GM12891 (cell line): ENCODE results near the gene DHRSX.
A peak's percentile ranks its signal among the peaks of the same experiment; 100 is the strongest.

Source experiments
- DNase-seq: peaks from one replicate; pipeline ENCODE4 v3.0.0; 2011; ENCODE audit warnings: low spot score; ENCODE audit not compliant: insufficient read length
- FAIRE-seq: peaks from 2 replicates; lab custom pipeline; 2011; peaks lifted over from hg19 to GRCh38; lab: Jason Lieb, UNC
- PAX5 ChIP-seq: IDR thresholded peaks from 2 replicates; pipeline ENCODE4 v1.6.1; 2011; ENCODE audit warnings: low read length, moderate library complexity, mild to moderate bottlenecking; ENCODE audit not compliant: insufficient read depth, severe bottlenecking
- POLR2A ChIP-seq: IDR thresholded peaks from 2 replicates; pipeline ENCODE4 v1.6.1; 2011; ENCODE audit warnings: low read depth, low read length, control low read depth
- POLR2AphosphoS5 ChIP-seq: IDR thresholded peaks from 2 replicates; pipeline ENCODE4 v1.6.1; 2011; ENCODE audit warnings: low read depth, low read length, control low read depth
- POU2F2 ChIP-seq: IDR thresholded peaks from 2 replicates; pipeline ENCODE4 v1.6.1; 2011; ENCODE audit warnings: low read depth, mild to moderate bottlenecking, control low read depth, low read length, moderate library complexity
- SPI1 ChIP-seq: IDR thresholded peaks from 2 replicates; pipeline ENCODE4 v1.6.1; 2011; ENCODE audit warnings: low read depth, low read length, control low read depth
- TAF1 ChIP-seq: IDR thresholded peaks from 2 replicates; pipeline ENCODE4 v1.6.1; 2011; ENCODE audit warnings: low read depth, low read length, control low read depth

Gene DHRSX

DNA sequence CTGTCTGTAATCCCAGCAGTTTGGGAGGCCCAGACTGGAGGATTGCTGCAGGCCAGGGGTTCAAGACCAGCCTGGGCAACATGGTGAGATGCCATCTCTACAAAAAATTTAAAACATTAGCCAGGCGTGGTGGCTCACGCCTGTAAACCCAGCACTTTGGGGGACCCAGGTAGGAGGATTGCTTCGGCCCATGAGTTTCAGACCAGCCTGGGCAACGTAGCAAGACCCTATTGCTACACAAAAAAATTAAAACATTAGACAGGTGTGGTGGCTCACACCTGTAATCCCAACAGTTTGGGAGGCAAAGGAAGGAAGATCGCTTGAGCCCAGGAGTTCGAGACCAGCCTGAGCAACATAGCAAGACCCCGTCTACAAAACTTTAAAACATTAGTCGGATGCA is 1.3 kb downstream of the DHRSX start:
- DNase-seq (no peak), FAIRE-seq (no peak)
- TF ChIP-seq TAF1, result no peak

DNA sequence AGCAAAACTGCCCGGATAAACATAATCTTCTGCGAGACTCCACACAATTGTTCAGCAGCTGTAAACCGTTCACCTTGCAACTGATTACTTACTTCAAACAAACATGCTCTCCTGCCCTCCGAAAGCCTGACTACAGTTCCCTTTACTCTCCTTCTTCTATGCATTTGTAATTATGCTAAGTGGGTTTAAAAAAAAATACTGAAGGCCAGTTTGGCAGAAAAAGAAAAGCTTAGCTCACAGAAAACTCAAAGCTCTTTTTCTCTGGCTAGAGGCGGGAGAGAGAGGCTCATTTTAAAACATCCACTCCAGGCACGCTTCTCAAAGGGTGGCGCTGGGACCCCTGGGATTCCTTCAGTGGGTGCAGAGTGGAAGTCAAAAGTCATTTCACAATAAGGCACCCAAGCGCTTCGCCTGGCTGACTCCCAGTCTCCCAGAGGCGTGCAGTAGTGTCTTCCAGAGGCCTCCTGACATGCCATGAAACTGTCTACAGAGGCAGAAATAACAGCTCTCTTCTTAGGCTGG is 1.9 kb downstream of the DHRSX start:
- no peak for TF ChIP-seq PAX5
- TF ChIP-seq POU2F2, result no peak
- TF ChIP-seq TAF1, result no peak
- no peak for TF ChIP-seq POLR2A
- TF ChIP-seq POLR2AphosphoS5, result no peak
- TF ChIP-seq SPI1, result no peak
- no peak for FAIRE-seq
- no peak for DNase-seq

DNA sequence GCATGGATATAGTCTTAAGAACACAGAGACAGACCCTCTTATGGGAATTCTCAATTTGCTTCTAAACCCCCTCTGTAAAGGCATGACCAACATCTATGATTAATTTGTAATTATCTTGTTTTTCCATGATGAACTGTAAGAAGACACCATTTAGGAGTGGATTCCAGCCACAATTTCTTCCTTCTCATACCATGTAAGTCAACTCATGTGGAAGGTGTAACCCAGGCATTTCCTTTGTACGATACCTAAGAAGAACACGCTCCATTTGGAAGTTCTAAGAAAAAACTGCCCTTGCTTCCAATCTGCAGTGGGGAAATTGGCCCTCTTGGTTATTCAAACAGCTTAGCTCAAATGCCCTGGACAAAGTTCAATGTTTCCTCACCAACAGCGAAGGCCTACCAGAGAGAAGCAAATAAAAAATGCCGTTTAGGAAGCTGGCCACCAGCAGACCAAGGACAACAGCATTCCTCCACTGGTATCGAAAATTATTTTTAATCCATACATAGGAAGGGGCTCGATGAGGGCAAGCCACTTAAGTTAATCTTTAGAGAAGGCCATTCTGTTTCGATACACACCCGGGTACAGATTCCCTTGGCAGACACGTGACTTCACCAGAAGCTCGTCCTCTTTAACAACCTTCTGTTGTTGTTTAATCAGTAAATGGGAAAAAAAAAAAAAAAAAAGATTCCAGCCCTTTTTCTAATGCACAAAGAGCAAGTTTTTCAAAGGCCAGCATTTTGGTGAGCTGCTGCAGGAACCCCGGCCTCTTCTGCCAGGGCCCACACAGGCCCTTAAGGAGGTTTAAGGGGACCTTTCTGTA is 2.6 kb downstream of the DHRSX start:
- DNase-seq, result no peak
- no peak for FAIRE-seq
- no peak for TF ChIP-seq POLR2A
- TF ChIP-seq POU2F2, result no peak
- no peak for TF ChIP-seq POLR2AphosphoS5
- TF ChIP-seq PAX5, result no peak
- TF ChIP-seq SPI1, result no peak
- TF ChIP-seq TAF1, result no peak

DNA sequence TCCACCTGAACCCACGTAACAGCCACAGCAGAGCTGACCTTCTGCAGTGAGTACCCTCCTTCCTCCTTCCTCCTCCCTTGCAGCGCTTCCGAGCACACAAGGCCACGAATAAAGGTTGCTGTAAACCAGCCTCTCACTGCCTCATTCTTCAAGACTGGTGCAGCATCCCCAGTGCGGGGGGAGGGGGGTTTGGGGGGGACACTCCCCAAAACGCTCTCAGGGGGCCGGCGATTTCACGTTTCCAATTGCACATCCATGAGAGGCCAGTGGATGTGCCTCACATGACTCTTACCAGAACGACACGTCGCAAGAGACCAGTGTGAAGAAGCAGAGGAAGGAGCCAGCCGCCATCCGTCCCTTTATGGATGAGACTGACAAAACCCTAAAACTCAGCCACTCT is 5.2 kb downstream of the DHRSX start:
- DNase-seq (no peak), FAIRE-seq (no peak)
- no peak for TF ChIP-seq SPI1
- TF ChIP-seq POLR2AphosphoS5, result peak; percentile 33; the same call in 1 of the 2 replicates
- TF ChIP-seq POLR2A, result peak; percentile 47; the same call in 1 of the 2 replicates

DNA sequence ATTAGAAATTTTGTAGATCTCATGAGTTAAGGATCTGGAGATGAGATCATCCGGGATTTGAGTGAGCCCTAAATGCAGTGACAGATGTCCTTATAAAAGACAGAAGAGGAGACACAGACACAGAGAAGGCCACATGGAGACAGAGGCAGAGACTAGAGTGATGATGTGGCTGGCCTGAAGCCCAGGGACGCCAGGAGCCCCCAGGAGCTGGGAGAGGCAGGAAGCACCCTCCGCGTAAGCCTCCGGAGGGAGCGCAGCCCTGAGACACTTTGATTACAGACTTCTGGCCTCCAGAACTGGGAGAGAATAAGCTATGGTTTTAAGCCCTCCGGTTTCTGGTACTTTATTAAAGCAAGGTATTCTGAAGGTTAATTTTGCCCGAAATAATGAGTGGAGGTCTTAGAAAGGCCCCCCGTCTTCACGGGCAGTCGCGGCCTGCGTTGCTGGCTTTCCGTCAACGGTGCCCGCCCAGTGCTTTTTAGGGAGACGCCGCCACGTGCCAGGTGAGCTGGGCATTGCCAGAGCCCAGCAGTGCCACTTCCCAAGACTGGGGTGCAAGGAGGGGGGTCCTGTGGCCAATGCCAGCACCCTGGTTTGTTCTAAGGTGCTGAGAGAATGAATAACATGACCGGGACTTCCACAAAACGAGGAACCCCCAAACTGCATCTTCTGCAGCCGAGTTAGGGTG is 8.1 kb downstream of the DHRSX start:
- no peak for TF ChIP-seq PAX5
- TF ChIP-seq POU2F2, result no peak
- no peak for DNase-seq
- no peak for FAIRE-seq

DNA sequence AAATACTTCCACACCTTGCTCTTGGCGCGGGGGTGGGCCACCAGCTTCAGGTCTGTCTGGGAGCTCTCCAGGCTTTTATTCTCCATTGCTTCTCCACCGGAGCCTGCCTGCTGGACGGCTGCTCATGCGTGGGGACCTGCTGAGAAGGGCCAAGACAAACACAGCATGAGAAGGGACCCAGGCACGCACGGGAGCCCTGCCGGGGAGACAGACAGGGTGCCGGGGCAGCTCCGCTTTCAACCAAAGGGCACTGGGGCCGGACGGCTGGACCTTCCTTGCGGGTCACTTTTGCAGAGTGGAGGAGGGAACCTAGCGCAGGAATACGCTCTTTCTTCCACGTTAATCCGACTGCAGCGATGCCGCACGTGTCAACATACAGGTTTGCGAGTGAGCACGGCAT is 10.1 kb downstream of the DHRSX start:
- no peak for DNase-seq
- TF ChIP-seq POU2F2 (no peak), TAF1 (no peak), POLR2AphosphoS5 (no peak), SPI1 (no peak), PAX5 (no peak), POLR2A (no peak)
- no peak for FAIRE-seq

DNA sequence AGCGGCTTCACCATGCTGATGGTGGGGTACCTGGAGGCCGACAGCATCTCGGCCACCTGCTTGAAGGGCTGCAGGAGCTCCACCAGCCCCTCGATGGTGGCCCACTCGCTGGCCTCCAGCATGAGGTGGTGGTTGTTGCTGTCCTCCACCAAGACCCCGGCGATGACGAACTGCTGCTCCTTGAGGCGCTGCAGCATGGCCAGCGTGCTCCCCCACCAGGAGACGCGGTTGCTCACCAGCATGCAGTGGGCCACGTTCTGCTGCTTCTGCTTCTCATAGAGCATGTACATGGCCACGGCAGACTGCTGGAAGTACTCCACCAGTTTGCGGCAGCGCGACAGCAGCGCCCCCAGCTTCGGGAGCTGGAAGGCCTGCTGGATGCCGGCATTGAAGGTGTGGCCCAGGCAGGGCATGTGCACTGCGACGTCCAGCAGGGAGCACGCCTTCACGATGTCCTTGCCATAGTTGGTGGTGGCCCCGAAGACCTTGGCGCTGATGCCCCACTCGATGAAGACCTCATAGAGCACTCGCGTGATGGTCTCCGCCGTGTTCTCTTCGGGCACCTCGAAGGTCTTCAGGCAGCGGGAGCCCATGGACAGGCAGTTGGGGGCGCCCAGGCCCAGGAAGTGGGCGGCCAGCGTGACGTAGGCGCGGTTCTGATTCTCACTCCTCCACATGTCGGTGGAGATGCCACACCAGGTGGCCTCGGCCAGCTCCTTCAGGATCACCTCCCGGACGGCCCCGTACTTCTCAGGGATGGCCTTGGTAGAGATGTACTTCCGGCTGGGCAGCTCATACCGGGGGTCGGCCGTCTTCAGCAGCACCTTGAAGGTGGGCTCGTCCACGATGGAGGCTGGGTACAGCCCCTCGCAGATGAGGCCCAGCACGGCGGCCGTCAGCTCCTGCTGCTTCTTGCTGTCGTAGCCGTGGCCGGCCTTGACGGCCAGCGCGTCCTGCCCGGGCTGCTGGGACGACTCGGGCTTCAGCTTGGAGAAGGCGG is 11.0 kb downstream of the DHRSX start:
- DNase-seq (no peak), FAIRE-seq (no peak)
- TF ChIP-seq POLR2AphosphoS5 (peak; percentile 20; the same call in 1 of the 2 replicates), TAF1 (no peak), POLR2A (0 out of 2 replicates have a peak, but pooled peaks have one; percentile 19)

DNA sequence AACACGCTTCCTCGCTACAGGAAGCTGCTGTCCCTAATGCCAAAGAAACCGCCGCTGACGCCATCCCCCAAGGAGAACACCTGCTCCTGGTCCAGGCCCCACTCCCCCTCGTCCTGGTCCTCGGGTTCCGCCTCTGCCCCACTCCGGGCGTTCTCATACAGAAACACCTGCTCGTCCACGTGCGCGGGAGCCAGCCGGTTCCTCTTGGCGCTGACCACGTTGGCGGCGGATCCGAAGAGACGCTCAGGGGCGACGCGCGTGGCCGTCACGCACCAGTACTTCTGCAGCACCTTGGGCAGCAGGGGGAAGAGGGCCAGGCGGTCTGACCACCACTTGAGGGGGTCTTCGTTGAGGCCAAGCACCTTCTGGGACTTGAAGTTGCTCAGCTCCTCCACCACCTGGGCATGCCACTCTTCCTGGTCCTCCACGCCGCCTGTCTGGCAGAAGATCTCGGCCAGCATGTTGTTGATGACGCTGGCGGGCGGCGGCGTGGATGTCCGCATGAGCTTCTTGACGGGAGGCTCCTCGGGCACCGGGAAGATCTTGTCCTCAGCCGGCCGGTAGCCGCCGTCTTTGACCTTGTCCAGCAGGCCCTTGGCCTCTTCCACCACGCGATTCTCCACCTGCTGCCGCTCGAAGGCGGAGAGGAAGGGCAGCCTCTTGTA is 12.0 kb downstream of the DHRSX start:
- FAIRE-seq, result no peak
- no peak for TF ChIP-seq SPI1
- no peak for TF ChIP-seq POLR2AphosphoS5
- no peak for TF ChIP-seq PAX5
- TF ChIP-seq POU2F2, result no peak
- no peak for TF ChIP-seq TAF1
- TF ChIP-seq POLR2A, result no peak
- DNase-seq, result no peak

DNA sequence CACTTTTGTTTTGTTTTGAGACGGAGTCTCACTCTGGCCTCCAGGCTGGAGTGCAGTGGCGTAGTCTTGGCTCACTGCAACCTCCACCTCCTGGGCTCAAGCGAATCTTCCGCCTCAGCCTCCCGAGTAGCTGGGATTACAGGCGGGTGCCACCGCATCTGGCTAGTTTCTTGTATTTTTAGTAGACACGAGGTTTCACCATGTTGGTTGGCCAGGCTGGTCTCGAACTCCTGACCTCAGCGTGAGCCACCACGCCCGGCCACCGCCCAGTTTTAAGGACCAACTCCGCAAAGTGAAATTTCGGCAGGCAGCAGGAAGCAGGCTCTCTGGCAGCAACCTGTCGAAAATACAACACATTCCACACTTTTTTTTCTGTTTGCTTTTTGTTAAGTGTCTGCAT is 13.4 kb downstream of the DHRSX start:
- DNase-seq (no peak), FAIRE-seq (no peak)
- TF ChIP-seq PAX5 (no peak), POLR2A (no peak), SPI1 (no peak), TAF1 (no peak), POLR2AphosphoS5 (no peak), POU2F2 (no peak)
